DLD1 (cell line): ENCODE data around the gene GPC1.

Experiments
- in situ Hi-C: cut with HindIII; loops from 2 replicates; pipeline ENCODE4 v1.10.0; 2017; ENCODE audit warnings: low sequenced_read_pairs

Gene GPC1

DNA sequence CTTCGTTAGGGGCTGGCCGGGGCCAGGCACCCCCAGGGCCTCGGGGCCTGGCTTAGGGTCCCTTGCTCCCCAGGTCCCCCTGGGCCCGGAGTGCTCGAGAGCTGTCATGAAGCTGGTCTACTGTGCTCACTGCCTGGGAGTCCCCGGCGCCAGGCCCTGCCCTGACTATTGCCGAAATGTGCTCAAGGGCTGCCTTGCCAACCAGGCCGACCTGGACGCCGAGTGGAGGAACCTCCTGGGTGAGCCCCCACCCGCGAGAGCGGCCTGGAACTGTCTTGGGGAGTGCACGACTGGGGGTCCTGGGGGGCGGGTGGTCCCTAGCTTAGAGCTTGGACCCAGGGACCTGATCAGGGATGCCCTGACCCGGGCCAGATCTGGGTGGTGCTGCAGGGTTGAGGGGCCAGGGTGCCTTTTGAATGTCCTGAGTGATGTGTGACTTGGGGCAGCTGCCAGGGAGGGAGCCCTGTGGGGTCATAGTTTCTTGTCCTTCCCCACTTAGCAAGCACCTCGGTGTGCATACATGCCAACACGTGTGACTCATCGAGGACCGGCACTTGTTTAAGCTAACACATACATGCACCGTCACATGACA lies 27.9 kb downstream of the GPC1 start:
- in situ Hi-C loops: no loop called here

DNA sequence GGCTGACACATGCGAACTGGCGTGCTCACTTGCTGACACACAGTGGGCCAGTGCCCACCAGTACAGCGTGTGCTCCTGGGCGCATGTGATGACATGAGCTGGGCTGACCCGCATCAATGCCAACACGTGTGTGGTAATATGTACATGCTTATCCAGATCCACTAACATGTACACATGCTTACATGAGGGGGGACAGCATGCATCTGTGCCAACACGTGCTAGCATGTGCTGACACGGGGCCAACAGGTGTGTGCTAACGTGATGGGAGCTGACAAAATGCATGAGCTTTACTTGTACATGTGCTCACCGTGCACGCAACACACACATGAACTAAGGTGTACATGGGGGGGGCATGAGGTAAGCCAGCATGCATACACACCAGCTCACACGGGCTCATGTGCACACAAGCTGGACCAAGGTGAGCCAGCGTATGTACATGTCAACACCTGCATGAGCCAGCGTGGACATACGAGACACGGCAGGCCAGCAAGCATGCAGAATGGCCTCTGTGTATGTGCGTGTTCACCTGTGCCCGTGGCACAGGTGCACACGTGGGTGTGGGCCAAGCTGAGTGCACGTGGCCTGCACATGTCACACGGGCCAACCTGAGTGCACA lies 28.5 kb downstream of the GPC1 start:
- in situ Hi-C loops: no loop called here

- in situ Hi-C loops: no loop called here
Measured at GRCh38 chr2:240464514-240465241, 29.2 kb downstream of the GPC1 start.

GRCh38 chr2:240465268-240465764 lies 29.9 kb downstream of the GPC1 start:
- in situ Hi-C loops: no loop called here

- in situ Hi-C loops: no loop called here
Measured at GRCh38 chr2:240465765-240466578, 30.5 kb downstream of the GPC1 start.

GRCh38 chr2:240466579-240467148 lies 31.2 kb downstream of the GPC1 start:
- in situ Hi-C loops: no loop called here

DNA sequence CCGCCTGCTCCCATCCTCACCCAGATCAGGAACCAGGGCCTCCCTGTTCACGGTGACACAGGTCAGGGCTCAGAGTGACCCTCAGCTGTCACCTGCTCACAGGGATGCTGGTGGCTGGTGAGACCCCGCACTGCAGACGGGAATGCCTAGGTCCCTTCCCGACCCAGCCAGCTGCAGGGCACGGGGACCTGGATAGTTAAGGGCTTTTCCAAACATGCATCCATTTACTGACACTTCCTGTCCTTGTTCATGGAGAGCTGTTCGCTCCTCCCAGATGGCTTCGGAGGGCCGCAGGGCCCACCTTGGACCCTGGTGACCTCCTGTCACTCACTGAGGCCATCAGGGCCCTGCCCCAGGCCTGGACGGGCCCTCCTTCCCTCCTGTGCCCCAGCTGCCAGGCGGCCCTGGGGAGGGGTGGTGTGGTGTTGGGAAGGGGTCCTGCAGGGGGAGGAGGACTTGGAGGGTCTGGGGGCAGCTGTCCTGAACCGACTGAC lies 31.7 kb downstream of the GPC1 start:
- in situ Hi-C loops: no loop called here

DNA sequence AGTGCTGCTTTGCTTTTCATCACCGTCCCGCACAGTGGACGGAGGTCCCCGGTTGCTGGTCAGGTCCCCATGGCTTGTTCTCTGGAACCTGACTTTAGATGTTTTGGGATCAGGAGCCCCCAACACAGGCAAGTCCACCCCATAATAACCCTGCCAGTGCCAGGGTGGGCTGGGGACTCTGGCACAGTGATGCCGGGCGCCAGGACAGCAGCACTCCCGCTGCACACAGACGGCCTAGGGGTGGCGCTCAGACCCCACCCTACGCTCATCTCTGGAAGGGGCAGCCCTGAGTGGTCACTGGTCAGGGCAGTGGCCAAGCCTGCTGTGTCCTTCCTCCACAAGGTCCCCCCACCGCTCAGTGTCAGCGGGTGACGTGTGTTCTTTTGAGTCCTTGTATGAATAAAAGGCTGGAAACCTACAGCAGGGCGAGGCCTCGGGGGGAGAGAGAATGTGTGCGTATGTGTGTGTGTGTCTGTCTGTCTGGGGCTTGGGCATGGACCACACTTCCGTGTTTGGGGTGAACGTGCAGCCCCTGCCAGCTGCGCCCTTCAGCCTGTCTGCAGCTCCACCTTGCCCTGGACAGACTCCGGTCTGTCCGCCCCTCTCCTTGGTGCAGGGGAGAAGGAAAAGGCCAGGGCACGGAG lies 32.3 kb downstream of the GPC1 start:
- in situ Hi-C loops: no loop called here

GRCh38 chr2:240468303-240469238 lies 33.1 kb downstream of the GPC1 start:
- in situ Hi-C loops: no loop called here

DNA sequence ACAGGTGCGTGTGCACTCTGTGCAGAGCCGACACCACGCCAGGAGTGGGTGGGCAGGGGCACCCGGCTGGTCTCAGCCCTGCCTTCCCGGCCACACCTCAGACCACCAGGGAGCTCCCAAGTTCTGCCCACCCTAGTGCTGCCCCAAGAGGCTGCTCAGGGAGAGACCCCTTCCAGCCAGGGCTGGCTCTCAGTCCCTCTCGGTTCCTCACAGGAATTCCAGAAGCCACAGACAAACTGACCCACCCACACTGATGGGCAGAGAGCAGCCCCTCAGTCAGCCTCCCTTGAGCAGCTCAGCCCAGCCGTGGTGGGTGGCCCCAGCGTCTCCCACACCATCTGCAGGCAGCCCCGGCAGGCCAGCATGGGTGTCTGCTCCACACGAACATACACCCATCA lies 33.8 kb downstream of the GPC1 start:
- in situ Hi-C loops: no loop called here

GRCh38 chr2:240469740-240470139 lies 34.3 kb downstream of the GPC1 start:
- in situ Hi-C loops: no loop called here

- in situ Hi-C loops: no loop called here
Measured at GRCh38 chr2:240472078-240472790, 36.8 kb downstream of the GPC1 start.

DNA sequence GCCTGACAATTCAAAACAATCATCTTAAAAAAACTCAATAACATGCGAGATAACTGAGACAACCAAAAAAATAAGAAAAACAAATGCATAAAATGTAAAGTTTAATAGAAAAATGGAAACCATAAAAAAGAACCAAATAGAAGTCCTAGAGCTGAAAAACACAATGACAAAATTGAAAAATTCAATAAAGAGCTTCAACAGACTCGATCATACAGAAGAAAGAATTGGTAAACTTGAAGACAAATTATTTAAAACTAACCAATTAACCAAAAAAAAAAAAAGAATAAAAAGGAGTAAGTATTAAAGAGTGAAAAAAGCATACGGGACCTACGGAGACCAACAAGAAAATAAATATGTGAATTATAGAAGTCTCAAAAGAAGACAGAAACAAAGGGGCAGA lies 37.7 kb downstream of the GPC1 start:
- in situ Hi-C loops: no loop called here

DNA sequence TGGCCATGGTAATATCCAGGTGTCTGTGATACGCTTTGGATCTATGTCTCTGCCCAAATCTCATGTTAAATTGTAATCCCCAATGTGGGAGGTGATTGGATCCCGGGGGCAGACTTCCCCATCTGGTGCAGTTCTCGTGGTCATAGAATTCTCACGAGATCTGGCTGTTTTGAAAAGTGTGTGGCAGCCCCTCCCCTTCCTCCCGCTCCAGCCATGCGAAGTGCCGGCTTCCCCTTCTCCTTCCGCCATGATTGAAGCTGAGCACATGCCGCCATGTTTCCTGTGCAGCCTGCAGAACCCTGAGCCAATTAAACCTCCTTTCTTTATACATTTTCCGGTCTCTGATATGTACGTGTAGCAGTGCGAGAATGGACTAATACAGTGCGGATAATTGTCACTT lies 42.5 kb downstream of the GPC1 start:
- in situ Hi-C loops: no loop called here

DNA sequence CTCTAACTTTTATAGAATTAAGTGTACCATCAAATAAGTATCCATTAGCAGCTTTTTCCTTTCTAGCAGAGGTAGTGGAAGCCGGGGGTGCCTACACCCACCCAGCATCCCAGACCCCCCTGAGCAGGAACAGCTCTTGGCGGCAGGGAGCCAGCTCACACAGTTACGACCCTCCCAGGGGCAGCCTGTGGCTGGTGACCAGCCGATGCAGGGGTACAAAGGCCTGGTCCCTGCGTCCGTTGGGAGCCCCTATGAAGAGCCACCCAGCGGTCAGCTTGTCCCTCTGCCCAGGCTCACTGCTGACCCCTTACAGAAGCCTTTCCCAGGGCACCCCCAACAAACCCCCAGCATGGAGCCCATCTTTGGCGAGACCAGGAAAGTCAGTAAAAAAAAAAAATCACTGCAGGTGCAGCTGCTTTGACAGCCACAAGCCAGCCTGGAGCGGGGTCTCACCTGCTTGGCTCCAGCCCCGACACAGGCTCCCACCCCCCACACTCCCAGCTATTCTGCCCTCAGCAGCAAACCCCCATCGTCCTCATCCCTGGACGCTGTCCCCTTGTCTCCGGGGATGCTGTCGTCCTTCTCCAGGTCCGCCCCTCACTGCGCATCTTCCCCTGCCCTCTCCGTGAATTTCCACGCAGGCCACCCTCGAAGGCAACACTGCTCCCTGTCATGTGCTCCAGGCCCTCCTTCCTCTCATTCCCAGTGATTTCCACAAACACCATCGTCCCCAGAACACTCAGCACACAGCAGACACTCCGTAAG lies 43.1 kb downstream of the GPC1 start:
- in situ Hi-C loops: no loop called here

- in situ Hi-C loops: no loop called here
Measured at GRCh38 chr2:240479111-240479501, 43.6 kb downstream of the GPC1 start.

DNA sequence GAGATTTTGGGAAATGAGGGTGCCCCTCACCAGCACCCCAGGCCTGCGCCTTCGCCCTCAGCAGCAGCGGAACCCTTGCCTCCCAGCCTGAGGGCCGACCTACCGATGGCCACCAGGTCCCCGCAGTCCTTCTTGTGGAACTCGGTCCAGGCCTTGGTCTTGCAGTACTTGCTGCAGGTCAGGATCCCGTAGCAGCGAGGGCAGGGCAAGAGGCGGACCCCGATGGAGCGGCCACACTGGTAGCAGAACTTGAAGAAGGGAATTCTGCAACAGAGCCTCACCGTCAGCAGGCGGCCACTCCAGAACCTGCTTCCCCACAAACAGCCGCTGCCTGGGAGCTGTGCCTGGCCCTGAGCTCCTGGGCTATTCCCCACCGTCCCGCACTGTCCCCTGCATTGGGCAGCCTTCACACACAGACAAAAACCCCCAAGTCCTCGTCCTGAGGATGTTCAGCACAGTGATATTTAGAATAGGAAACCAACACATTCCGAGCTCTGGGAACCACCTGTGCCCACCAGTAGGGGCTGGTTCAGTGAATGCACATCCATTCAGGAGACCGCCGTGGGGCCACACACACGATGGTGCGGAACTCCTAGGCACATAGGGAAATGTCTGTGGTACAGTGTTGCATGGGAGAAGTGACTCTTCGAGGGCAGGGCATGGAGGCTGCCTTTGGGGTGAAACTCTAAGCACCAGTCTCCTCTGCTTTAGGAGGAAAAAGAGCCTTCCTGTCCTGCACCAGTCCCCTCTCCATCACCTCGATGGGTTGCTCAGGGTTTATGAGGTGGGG lies 45.6 kb downstream of the GPC1 start:
- in situ Hi-C loops: no loop called here
